C4-2B (cell line): ENCODE results near the gene SLC4A11.

Source experiments
- ZFX ChIP-seq: fragments of 450-650 bp; IDR thresholded peaks from 2 replicates; pipeline ENCODE4 v1.6.1; 2017
- TF ChIP-seq, protein P1 (sequence below): fragments of 450-650 bp; conservative IDR thresholded peaks from 2 replicates; pipeline ENCODE4 v1.5.1; 2017; ENCODE audit warnings: mild to moderate bottlenecking

DNA sequence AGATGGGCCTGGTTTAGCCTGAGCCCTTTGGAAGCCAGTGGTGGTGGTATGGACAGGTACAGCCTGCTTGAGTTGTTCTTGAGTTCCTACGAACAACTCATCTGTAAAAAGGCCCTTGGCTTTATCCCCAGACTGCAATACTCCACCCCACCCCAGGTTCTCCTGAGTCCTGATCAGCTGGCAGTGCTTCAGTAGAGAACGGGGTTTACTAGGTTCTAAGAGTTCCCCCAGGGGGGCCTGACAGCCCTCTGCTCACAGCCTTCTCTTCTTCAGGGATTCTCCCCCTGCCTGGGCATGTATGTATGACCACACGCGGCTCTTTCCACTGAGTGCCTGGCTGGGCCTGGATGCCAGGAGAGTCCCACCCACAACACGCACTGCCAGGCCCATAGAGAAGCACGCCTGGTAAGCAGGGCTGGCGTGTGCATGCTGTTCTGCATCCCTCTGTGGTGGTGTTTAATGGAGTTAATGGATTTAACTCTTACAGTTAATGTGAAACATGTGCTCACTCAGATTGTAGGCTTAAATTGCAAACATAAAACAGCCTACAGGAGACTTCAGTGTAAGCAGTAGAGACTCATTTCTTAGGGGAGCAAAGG, 44.3 kb upstream of the SLC4A11 start:
- TF ChIP-seq, protein P1, sequence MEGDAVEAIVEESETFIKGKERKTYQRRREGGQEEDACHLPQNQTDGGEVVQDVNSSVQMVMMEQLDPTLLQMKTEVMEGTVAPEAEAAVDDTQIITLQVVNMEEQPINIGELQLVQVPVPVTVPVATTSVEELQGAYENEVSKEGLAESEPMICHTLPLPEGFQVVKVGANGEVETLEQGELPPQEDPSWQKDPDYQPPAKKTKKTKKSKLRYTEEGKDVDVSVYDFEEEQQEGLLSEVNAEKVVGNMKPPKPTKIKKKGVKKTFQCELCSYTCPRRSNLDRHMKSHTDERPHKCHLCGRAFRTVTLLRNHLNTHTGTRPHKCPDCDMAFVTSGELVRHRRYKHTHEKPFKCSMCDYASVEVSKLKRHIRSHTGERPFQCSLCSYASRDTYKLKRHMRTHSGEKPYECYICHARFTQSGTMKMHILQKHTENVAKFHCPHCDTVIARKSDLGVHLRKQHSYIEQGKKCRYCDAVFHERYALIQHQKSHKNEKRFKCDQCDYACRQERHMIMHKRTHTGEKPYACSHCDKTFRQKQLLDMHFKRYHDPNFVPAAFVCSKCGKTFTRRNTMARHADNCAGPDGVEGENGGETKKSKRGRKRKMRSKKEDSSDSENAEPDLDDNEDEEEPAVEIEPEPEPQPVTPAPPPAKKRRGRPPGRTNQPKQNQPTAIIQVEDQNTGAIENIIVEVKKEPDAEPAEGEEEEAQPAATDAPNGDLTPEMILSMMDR, result no peak
- no peak for TF ChIP-seq ZFX
